ENCODE measurements around the gene THAP4. TPM values are rescaled to one million over a fixed set of nuclear protein-coding genes. Genes with fewer than 3 reads are reported as not detected.

The THAP4 gene
- total and polyA plus RNA-seq, 2 of the 13 experiments (the other 11 are each of a cell fraction or from before 2014, with no cell fraction given), result 59.7 to 75.7 TPM

- BruUV-seq (replicated peaks), result no TSS peak
- in situ Hi-C loops (cut with HindIII; ENCODE audit: extremely low pct_ligation_motif_present, low pct_unique_long_range_greater_than_20kb), result no loop called here
- 96% methylated on average over 7 of the region's 7 CpGs for WGBS (ENCODE audit: low lambda C conversion rate)
- H3K9ac ChIP-seq (ENCODE audit: insufficient read depth, low read depth, low read length), result no peak overlapping the region
- no peaks in the 10 kb centered on the region for H3K9me3 ChIP-seq (ENCODE audit: low read length)
- H3K36me3 ChIP-seq (replicated peaks in 1 of 2; ENCODE audit: control insufficient read depth in 1 of 2, insufficient read depth in 2 of 2, low read length in 2 of 2), result peaks cover 8 to 23% of the 10 kb centered on the region in 2 experiments; a peak in 4 of 5 replicates
- H3K27ac ChIP-seq (ENCODE audit: extremely low read length, insufficient read depth, low read length), result no peak overlapping the region
- ATAC-seq (peak; percentile 2; the same call in 1 of the 3 replicates), DNase-seq (ENCODE audit: low spot score) (no peak), FAIRE-seq (no peak)
- H3K4me3 ChIP-seq (replicated peaks in 1 of 3; ENCODE audit: insufficient read depth in 1 of 3, low read depth in 2 of 3, low read length in 3 of 3), result no peak overlapping the region
- no peaks in the 10 kb centered on the region for H3K27me3 ChIP-seq (ENCODE audit: control insufficient read depth in 1 of 2, insufficient read depth in 2 of 2, low read length in 2 of 2)
- peaks cover 8% of the 10 kb centered on the region for H3K4me1 ChIP-seq (ENCODE audit: insufficient read depth, low read length)
- H3K4me2 ChIP-seq (ENCODE audit: low read depth, low read length), result no peak overlapping the region
- no peaks in the 10 kb centered on the region for H3K79me2 ChIP-seq (ENCODE audit: insufficient read depth, low read length)
- ChIA-PET CTCF (ENCODE audit: low intra/inter-chr PET ratio, low total read pairs) (no interaction called here), POLR2A (interaction anchor here (0.7 to 1.8 kb wide), 3 partner anchors 15 to 77 kb away, joined by 3 to 5 read pairs (median 5); no protein-coding TSS in a partner anchor)
- peaks cover 9% of the 10 kb centered on the region; the same call in 1 of the 2 replicates for H4K20me1 ChIP-seq (ENCODE audit: insufficient read depth, low read length)
- H2AFZ ChIP-seq (ENCODE audit: low read length), result no peak overlapping the region
- intact Hi-C loops (cut with micrococcal nuclease; ENCODE audit: unreplicated experiment), result no loop called here
- TF ChIP-seq MEIS2 (CRISPR knock-in tag; IDR thresholded peaks at IDR 0.05) (no peak), ZNF775 (CRISPR knock-in tag; IDR thresholded peaks at IDR 0.05; ENCODE audit: borderline replicate concordance) (no peak), RBM22 (optimal IDR thresholded peaks at IDR 0.05; ENCODE audit: low read length) (peak; percentile 29), NCOA1 (CRISPR knock-in tag; IDR thresholded peaks at IDR 0.05) (0 out of 2 replicates have a peak, but pooled peaks have one; percentile 39), PAX8 (CRISPR knock-in tag; IDR thresholded peaks at IDR 0.05; ENCODE audit: borderline replicate concordance) (no peak), ZNF646 (CRISPR knock-in tag; IDR thresholded peaks at IDR 0.05) (no peak), NFKBIZ (CRISPR knock-in tag; IDR thresholded peaks at IDR 0.05) (no peak), ZNF468 (CRISPR knock-in tag; IDR thresholded peaks at IDR 0.05) (no peak), NFYB (CRISPR knock-in tag; IDR thresholded peaks at IDR 0.05) (no peak), FOSL1 (CRISPR knock-in tag; IDR thresholded peaks at IDR 0.05; ENCODE audit: borderline replicate concordance) (no peak), HNF1A (IDR thresholded peaks at IDR 0.05; ENCODE audit: low read depth) (no peak), HNF1A (CRISPR knock-in tag; IDR thresholded peaks at IDR 0.05; ENCODE audit: borderline replicate concordance) (0 out of 2 replicates have a peak, but pooled peaks have one; percentile 42)
- TF ChIP-seq, protein P1, sequence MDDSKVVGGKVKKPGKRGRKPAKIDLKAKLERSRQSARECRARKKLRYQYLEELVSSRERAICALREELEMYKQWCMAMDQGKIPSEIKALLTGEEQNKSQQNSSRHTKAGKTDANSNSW (CRISPR knock-in tag; IDR thresholded peaks at IDR 0.05; ENCODE audit: borderline replicate concordance), result no peak
These were observed 61.9 kb downstream of the THAP4 start for GRCh38 chr2:241574911-241575623.
